Stimulated activated CD8-positive, alpha-beta memory T cell treated with anti-CD3 and anti-CD28 coated beads, Interleukin-12 subunit alpha, Interleukin-12 subunit beta, amount 100 ng/mL, for 24 hours (primary cell): ENCODE data around the gene GSTM5.
"Not testable (repeated sequence)": the region's sequence is repeated elsewhere in the genome, so short reads cannot be mapped to it uniquely, and the experiment has no call there.

Source experiments
- DNase-seq: peaks from one replicate; pipeline ENCODE4 v3.0.0-alpha.2; 2020; ENCODE audit errors: extremely low read depth

The GSTM5 gene

DNA sequence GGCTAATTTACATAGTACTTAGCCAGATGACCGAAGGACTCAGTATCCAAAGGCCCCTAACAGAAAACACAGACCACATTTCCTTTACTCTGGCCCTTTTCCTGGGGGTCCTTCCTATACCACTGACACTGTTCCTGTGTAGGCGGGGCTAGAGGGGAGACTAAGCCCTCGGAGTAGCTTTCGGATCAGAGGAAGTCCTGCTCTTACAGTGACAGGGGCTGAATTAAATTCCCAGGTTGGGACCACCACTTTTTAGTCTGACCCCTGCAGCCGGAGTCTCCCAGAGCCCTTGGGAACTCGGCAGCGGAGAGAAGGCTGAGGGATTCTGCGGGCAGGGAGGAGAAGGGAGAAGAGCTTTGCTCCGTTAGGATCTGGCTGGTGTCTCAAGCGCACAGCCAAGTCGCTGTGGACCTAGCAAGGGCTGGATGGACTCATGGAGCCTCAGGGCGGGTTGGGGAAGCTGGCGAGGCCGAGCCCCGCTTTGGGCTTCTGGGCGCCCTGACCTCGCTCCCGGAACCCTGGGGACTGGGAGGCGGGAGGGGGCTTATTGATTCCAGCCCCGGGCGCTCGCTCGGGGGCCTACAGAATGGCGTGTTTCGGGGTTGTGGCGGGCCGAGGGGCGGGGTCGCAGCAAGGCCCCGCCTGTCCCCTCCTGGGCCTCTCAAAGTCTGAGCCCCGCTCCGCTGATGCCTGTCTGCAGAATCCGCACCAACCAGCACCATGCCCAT lies at the start of gene GSTM5:
Gene GSTM5 (plus strand): TSS at position 659 of the 728 bp plus-strand sequence. CDS start 62 bp downstream, at position 721.
- DNase-seq, result not testable (repeated sequence)

GRCh38 chr1:109664671-109665070 lies 47.4 kb upstream of the GSTM5 start:
- no peak for DNase-seq

DNA sequence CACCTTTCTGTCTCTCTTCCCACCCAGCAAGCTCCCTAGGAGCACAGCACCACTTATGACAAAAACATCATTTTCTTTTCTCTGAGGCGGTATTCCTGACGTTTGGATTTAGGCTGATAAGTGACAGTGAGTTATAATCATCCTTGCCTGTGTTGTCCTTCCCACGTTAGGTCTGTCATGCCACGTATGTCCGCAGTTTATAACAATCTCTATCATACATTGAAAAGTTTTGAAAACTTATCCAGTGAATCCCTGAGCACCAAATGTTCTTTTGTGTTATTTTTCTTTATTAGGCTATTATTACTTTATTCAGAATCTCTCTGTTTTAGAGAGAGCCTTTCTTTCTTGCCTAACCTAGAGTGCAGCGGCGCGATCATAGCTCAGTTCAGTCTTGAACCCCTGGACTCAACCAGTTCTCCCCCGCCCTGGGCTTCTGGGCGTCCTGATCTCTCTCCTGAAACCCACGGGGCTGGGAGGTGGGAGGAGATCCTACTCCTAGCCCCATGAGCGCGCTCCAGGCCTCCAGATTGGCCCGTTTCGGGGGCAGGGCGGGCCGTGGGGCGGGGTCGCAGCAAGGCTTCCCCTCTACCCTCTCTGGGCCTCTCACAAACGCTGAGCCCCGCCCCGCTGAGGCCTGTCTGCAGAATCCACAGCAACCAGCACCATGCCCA lies 44.5 kb upstream of the GSTM5 start, which contains the start of gene GSTM2:
Gene GSTM2 (plus strand): TSS at position 606 of the 671 bp plus-strand sequence. CDS start 59 bp downstream, at position 665.
- peak; percentile 41 for DNase-seq

GRCh38 chr1:109668123-109668775 lies 43.8 kb upstream of the GSTM5 start:
- no peak for DNase-seq

- no peak for DNase-seq
Observed at GRCh38 chr1:109669246-109669948, 42.7 kb upstream of the GSTM5 start.

DNA sequence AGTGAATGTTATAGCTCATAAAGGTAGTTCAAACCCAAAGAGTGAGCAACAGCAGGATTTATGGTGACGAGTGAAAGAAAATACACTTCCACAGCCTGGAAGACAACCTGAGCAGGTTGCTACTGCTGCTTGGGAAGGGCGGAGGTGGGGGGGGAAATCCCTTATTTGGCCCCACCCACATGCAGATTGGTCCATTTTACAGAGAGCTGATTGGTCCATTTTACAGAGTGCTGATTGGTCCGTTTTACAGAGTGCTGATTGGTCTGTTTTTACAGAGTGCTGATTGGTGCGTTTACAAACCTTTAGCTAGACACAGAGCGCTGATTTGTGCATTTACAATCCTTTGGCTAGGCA lies 42.1 kb upstream of the GSTM5 start:
- not testable (repeated sequence) for DNase-seq

DNA sequence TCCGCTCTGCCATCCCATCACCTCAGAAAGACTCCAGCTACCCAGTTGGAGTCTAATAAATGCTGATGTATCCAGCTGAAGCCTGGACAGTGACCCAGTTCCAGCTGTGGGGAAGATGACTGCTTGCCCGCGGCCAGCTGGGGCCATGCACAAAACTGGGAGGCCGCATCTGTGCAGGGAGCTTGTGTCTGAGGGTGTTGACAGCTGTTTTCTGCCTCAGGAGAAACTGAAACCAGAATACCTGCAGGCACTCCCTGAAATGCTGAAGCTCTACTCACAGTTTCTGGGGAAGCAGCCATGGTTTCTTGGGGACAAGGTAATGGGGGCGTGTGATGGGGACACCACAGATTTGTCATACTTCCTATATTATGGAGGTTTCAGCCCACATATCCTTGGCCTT lies 41.0 kb upstream of the GSTM5 start:
- no peak for DNase-seq

DNA sequence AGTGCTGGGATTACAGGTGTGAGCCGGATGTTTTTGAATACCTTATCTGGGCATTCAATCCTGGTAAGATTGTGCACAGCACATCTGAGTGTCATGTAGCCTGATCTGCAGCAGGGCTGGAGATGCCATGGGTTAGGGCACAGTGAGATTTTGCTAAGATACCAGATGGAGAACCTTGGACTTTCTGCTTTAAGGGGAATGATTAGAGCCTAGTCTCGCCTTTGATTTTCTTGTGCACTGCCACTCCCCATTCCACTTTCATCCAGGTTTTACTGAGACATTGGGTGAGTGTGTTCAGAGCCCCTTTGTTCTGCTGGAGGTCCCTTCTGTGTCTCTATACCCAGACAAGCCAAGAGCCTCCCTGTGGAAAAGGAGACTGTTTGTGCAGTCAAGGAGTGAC lies 38.2 kb upstream of the GSTM5 start:
- not testable (repeated sequence) for DNase-seq

- DNase-seq, result not testable (repeated sequence)
Observed at GRCh38 chr1:109676683-109677381, 35.2 kb upstream of the GSTM5 start.

DNA sequence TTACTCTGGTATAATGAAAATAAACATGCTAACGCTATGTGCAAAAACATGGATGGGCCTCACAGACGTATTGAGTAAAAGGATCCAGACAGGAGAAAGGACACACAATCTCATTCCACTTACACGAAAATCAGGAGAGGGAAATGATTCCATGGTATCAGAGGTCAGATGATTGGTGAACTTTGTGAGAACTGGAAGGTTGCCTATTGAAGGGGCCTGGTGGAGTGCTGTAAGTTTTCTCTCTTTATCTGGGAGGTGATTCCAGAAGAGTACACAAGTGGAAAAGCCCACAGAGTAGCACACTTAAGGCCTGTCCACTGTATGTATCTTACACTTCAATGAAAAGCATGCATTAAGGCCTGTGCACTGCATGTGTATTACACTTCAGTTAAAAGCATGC lies 34.6 kb upstream of the GSTM5 start:
- no peak for DNase-seq

DNA sequence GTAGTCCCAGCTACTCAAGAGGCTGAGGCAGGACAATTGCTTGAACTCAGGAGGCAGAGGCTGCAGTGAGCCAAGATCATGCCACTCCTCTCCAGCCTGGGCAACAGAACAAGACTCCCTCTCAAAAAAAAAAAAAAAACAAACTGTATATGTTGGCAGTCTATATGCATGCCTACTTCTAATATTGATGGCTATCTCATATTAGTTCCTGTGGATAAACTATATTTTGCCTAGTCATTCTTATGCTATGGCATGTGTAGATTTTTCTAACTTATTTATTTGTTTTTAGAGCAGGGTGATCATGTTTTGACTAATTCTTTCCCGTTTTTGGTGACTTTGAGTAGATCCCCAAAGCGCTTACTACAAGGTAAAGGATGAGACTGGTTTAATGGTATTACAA lies 33.4 kb upstream of the GSTM5 start:
- not testable (repeated sequence) for DNase-seq

- not testable (repeated sequence) for DNase-seq
Observed at GRCh38 chr1:109684777-109685176, 27.3 kb upstream of the GSTM5 start.

GRCh38 chr1:109685399-109685798 lies 26.7 kb upstream of the GSTM5 start:
- not testable (repeated sequence) for DNase-seq

- not testable (repeated sequence) for DNase-seq
Observed at GRCh38 chr1:109685890-109686289, 26.2 kb upstream of the GSTM5 start.

DNA sequence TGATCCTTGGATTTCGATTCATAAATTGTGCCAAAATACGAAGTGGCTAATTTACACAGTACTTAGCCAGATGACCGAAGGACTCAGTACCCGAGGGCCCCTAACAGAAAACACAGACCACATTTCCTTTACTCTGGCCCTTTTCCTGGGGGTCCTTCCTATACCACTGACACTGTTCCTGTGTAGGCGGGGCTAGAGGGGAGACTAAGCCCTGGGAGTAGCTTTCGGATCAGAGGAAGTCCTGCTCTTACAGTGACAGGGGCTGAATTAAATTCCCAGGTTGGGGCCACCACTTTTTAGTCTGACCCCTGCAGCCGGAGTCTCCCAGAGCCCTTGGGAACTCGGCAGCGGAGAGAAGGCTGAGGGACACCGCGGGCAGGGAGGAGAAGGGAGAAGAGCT lies 24.9 kb upstream of the GSTM5 start:
- not testable (repeated sequence) for DNase-seq

GRCh38 chr1:109687641-109688499 lies 24.2 kb upstream of the GSTM5 start, which contains the start of gene GSTM1:
Gene GSTM1 (plus strand): TSS chr1:109687817. CDS start chr1:109687874, 57 bp downstream.
- DNase-seq, result no peak

GRCh38 chr1:109689844-109690405 lies 22.1 kb upstream of the GSTM5 start:
- no peak for DNase-seq

DNA sequence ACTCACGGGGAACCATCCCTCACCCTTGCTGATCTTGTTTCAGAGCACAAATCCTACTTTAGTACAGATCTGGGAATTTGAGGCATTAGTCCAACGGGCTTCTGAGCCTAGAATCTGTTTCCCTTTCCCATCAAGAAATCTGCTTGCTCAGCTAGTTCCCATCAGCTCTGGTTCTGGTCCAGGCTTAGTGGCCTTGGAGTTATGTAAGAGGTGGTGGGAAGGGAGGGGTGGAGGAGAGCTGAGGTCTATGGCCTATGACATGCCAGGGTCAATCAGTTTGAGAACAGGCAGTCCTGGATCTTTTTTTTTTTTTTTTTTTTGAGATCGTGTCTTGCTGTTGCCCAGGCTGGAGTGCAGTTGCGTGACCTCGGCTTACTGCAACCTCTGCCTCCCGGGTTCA lies 20.3 kb upstream of the GSTM5 start:
- no peak for DNase-seq

- not testable (repeated sequence) for DNase-seq
Observed at GRCh38 chr1:109694400-109694799, 17.7 kb upstream of the GSTM5 start.

DNA sequence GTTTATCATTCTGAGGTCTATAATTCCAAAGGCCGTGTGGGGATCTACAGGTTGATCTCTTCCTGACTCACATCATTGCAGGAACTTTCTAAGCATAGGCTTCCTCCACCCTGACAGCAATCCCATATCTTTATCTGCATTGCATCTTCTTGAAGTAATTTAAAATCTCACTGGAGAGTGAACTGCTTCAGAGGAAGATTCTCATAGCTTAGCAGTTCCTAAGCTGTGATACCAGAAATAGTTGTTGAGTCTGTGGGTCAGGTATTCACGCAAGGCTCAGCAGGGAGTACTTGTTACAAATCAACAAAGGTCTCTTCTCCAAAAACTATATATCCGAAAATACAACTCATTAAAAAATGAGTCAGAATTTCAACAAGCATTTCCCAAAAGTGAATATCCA lies 16.9 kb upstream of the GSTM5 start:
- DNase-seq, result not testable (repeated sequence)
